ENCODE measurements around the gene TMEM100. TPM values are rescaled to one million over a fixed set of nuclear protein-coding genes. Genes with fewer than 3 reads are reported as not detected.

Gene TMEM100
- total and polyA plus RNA-seq, 2 donors (not counting 3 experiments of a cell fraction or from before 2014, with no cell fraction given), result not detected

GRCh38 chr17:55681342-55681700 is 41.3 kb downstream of the TMEM100 start:
- H4K20me1 ChIP-seq (replicated peaks; ENCODE audit: control insufficient read depth, extremely low read depth, insufficient read depth, low read length), result no peaks in the 10 kb centered on the region
- no peaks in the 10 kb centered on the region for H3K9me1 ChIP-seq (replicated peaks; ENCODE audit: control insufficient read depth, extremely low read depth, insufficient read depth, low read length)
- H3K27me3 ChIP-seq (ENCODE audit: control insufficient read depth in 2 of 2, insufficient read depth in 2 of 2, low read length in 2 of 2), result peaks cover 0 to 7% of the 10 kb centered on the region in 2 experiments
- no peak overlapping the region for H3K9ac ChIP-seq (replicated peaks; ENCODE audit: extremely low read depth, insufficient read depth, low read length)
- no peak for TF ChIP-seq POLR2AphosphoS5 (IDR thresholded peaks at IDR 0.05; ENCODE audit: insufficient read depth, low read depth, low read length)
- no peak for TF ChIP-seq MAX (IDR thresholded peaks at IDR 0.05; ENCODE audit: insufficient read depth, insufficient read length)
- no peak for TF ChIP-seq POLR2A (IDR thresholded peaks at IDR 0.05; ENCODE audit: low read depth, low read length)
- POLR2A ChIA-PET, result no interaction called here
- no peaks in the 10 kb centered on the region for H3K79me2 ChIP-seq (ENCODE audit: control insufficient read depth, insufficient read depth, low read length)
- BruUV-seq (replicated peaks), result no TSS peak
- H3K4me1 ChIP-seq (ENCODE audit: control insufficient read depth, extremely low read depth, insufficient read depth, low read length), result no peaks in the 10 kb centered on the region
- no peak overlapping the region for H3K27ac ChIP-seq (ENCODE audit: insufficient read depth, low read depth, low read length)
- no peaks in the 10 kb centered on the region for H3K36me3 ChIP-seq (ENCODE audit: control insufficient read depth in 2 of 2, extremely low read depth in 1 of 2, insufficient read depth in 2 of 2, low read length in 2 of 2)
- H3K9me3 ChIP-seq (replicated peaks; ENCODE audit: control insufficient read depth, insufficient read depth, low read length), result no peaks in the 10 kb centered on the region
- no peak overlapping the region for H3K4me2 ChIP-seq (ENCODE audit: insufficient read depth, low read length)
- FAIRE-seq (no peak), DNase-seq (ENCODE audit: low read depth, low spot score) (no peak)
- no peak overlapping the region for H3K4me3 ChIP-seq (replicated peaks in 1 of 3; ENCODE audit: insufficient read depth in 1 of 3, low read depth in 1 of 3, low read length in 3 of 3)
- CTCF ChIA-PET, result no interaction called here
- intact Hi-C loops (cut with micrococcal nuclease) (no loop called here), dilution Hi-C loops (cut with MboI; ENCODE audit: extremely low pct_ligation_motif_present, low sequenced_read_pairs) (no loop called here)
- H2AFZ ChIP-seq (ENCODE audit: low read depth, low read length), result no peak overlapping the region

DNA sequence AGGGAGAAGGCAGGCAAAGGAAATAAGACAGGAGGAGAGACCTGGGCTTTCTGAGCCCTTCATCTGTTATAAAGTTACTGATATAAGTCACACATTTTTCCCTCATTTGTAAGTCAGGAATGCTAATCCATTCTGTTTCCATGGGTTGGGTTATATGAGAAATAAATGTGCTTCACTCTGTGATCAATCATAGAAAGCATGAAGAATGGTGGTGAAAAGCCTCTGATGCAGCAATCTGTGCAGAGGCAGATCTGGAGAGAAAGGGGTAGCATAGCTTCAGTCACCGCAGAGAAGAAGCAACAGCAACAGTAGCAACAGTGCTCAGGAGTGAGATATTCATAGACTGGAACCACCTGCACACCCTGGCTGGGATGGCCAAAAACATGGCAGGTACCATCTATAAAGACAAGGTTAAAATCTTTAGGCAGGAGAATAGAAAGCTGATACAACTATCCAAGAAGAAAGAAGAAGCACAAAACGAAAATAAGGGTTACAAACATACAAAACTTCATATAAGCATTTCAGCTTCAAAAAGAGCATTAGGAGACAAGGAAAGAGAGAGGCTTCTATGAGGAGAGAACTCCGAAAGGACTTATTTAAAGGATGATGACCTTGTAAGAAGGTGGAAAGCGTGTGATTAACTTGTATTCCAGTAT is 41.9 kb downstream of the TMEM100 start:
- no peaks in the 10 kb centered on the region for H3K9me1 ChIP-seq (replicated peaks; ENCODE audit: control insufficient read depth, extremely low read depth, insufficient read depth, low read length)
- H4K20me1 ChIP-seq (replicated peaks; ENCODE audit: control insufficient read depth, extremely low read depth, insufficient read depth, low read length), result no peaks in the 10 kb centered on the region
- H3K9ac ChIP-seq (replicated peaks; ENCODE audit: extremely low read depth, insufficient read depth, low read length), result no peak overlapping the region
- ChIA-PET CTCF (no interaction called here), POLR2A (no interaction called here)
- no peak for FAIRE-seq
- H3K4me2 ChIP-seq (ENCODE audit: insufficient read depth, low read length), result no peak overlapping the region
- H2AFZ ChIP-seq (ENCODE audit: low read depth, low read length), result no peak overlapping the region
- H3K36me3 ChIP-seq (ENCODE audit: control insufficient read depth in 2 of 2, extremely low read depth in 1 of 2, insufficient read depth in 2 of 2, low read length in 2 of 2), result no peaks in the 10 kb centered on the region
- TF ChIP-seq JUN (IDR thresholded peaks at IDR 0.05; ENCODE audit: borderline replicate concordance, insufficient read depth, insufficient read length, low read depth) (no peak), EZH2 (IDR thresholded peaks at IDR 0.05; ENCODE audit: borderline replicate concordance, low read depth, low read length, severe bottlenecking) (no peak), POLR2A (IDR thresholded peaks at IDR 0.05; ENCODE audit: low read depth, low read length) (no peak), GATA2 (IDR thresholded peaks at IDR 0.05; ENCODE audit: insufficient read depth, insufficient read length, low read depth, low read length) (no peak), MAX (IDR thresholded peaks at IDR 0.05; ENCODE audit: insufficient read depth, insufficient read length) (no peak), POLR2AphosphoS5 (IDR thresholded peaks at IDR 0.05; ENCODE audit: insufficient read depth, low read depth, low read length) (no peak), MYC (IDR thresholded peaks at IDR 0.05; ENCODE audit: low read depth, low read length) (no peak), CTCF (IDR thresholded peaks at IDR 0.05; ENCODE audit: extremely low read depth in 1 of 2, insufficient read depth in 1 of 2, low read depth in 1 of 2, low read length in 2 of 2) (no peak), FOS (IDR thresholded peaks at IDR 0.05; ENCODE audit: borderline replicate concordance, insufficient read depth, low read length) (no peak)
- H3K4me1 ChIP-seq (ENCODE audit: control insufficient read depth, extremely low read depth, insufficient read depth, low read length), result no peaks in the 10 kb centered on the region
- no peak overlapping the region for H3K27ac ChIP-seq (ENCODE audit: insufficient read depth, low read depth, low read length)
- no peak for DNase-seq (ENCODE audit: low read depth, low spot score)
- no TSS peak for BruUV-seq (replicated peaks)
- H3K9me3 ChIP-seq (replicated peaks; ENCODE audit: control insufficient read depth, insufficient read depth, low read length), result no peaks in the 10 kb centered on the region
- H3K4me3 ChIP-seq (replicated peaks in 1 of 3; ENCODE audit: insufficient read depth in 1 of 3, low read depth in 1 of 3, low read length in 3 of 3), result no peak overlapping the region
- intact Hi-C loops (cut with micrococcal nuclease), result no loop called here
- no peaks in the 10 kb centered on the region for H3K79me2 ChIP-seq (ENCODE audit: control insufficient read depth, insufficient read depth, low read length)
- peaks cover 3 to 7% of the 10 kb centered on the region in 2 experiments for H3K27me3 ChIP-seq (ENCODE audit: control insufficient read depth in 2 of 2, insufficient read depth in 2 of 2, low read length in 2 of 2)
- dilution Hi-C loops (cut with MboI; ENCODE audit: extremely low pct_ligation_motif_present, low sequenced_read_pairs), result no loop called here

Data from endothelial cell of umbilical vein (primary cell).